B cell (primary cell): ENCODE measurements around the gene MINPP1. TPM values are rescaled to one million over a fixed set of nuclear protein-coding genes. Genes with fewer than 3 reads are reported as not detected.

ENCODE experiments used
- ATAC-seq: fragments of 200-7000 bp; cut with Tn5 transposase; one replicate; pipeline ENCODE4 v1.10.0; 2021; ENCODE audit warnings: low read depth, mild to moderate bottlenecking, moderate number of reproducible peaks, moderate library complexity
- CTCF ChIA-PET: fragments of 350-600 bp; sonication (Branson Sonifier 250); formaldehyde crosslinking; loops from one replicate; lab custom pipeline; 2021; ENCODE audit warnings: antibody characterized with exemption, inconsistent platforms; lab: Charles Lee
- POLR2A ChIA-PET: fragments of 350-600 bp; sonication (Branson Sonifier 250); formaldehyde crosslinking; loops from one replicate; lab custom pipeline; 2021; ENCODE audit warnings: antibody characterized with exemption; lab: Charles Lee
- DNase-seq: peaks from one replicate; pipeline ENCODE4 v3.0.0; 2013
- H2AFZ ChIP-seq: 2 replicates; pipeline ENCODE4 v1.6.1; 2012; ENCODE audit warnings: mild to moderate bottlenecking, low read depth, low read length; ENCODE audit not compliant: insufficient read depth, poor library complexity, severe bottlenecking
- H3K27ac ChIP-seq, 2 donors: 1 replicate in 1 of 2; 2 replicates in 1 of 2; pipeline ENCODE4 v1.5.1; 2012 to 2013; ENCODE audit warnings: low read length in 2 of 2, mild to moderate bottlenecking in 2 of 2, moderate library complexity in 1 of 2
- H3K27me3 ChIP-seq, 4 experiments: fragments of 200-600 bp in 1 of 4; sonication (generic) in 1 of 4; replicated peaks in 1 of 4; 1 replicate in 2 of 4; 2 replicates in 2 of 4; pipeline versions ENCODE4 v1.6.1 to v1.7.0; 2013 to 2016; ENCODE audit warnings: low read length in 3 of 4, mild to moderate bottlenecking in 2 of 4, mixed read lengths in 1 of 4, moderate library complexity in 1 of 4; ENCODE audit not compliant: insufficient read depth in 4 of 4, control insufficient read depth in 3 of 4; ENCODE audit errors: control extremely low read depth in 1 of 4
- H3K36me3 ChIP-seq, 2 experiments: replicated peaks in 1 of 2; 1 replicate in 1 of 2; 2 replicates in 1 of 2; pipeline versions ENCODE4 v1.6.1 to v1.7.1; 2013; ENCODE audit warnings: low read length in 1 of 2; ENCODE audit not compliant: insufficient read depth in 2 of 2, control insufficient read depth in 1 of 2; ENCODE audit errors: control extremely low read depth in 1 of 2, extremely low read depth in 1 of 2
- H3K4me1 ChIP-seq, 2 donors: fragments of 200-600 bp in 1 of 2; sonication (generic) in 1 of 2; 1 replicate in 1 of 2; 2 replicates in 1 of 2; pipeline versions ENCODE4 v1.5.1 to v1.6.1; 2013 to 2017; ENCODE audit warnings: low read length in 2 of 2; ENCODE audit not compliant: control insufficient read depth in 2 of 2, insufficient read depth in 2 of 2
- H3K4me2 ChIP-seq: replicated peaks from 2 replicates; pipeline ENCODE3; 2012; ENCODE audit warnings: mild to moderate bottlenecking, low read depth, low read length; ENCODE audit not compliant: poor library complexity, severe bottlenecking
- H3K4me3 ChIP-seq, 5 experiments: fragments of 200-600 bp in 1 of 5; sonication (generic) in 1 of 5; 1 replicate in 3 of 5; 2 replicates in 2 of 5; pipeline versions ENCODE4 v1.5.1 to v1.7.0; 2011 to 2016; ENCODE audit warnings: low read length in 4 of 5, mild to moderate bottlenecking in 4 of 5, low read depth in 2 of 5, control low read depth in 1 of 5, moderate library complexity in 1 of 5; ENCODE audit not compliant: insufficient read depth in 1 of 5; ENCODE audit errors: control extremely low read depth in 1 of 5, extremely low read depth in 1 of 5
- H3K79me2 ChIP-seq: fragments of 200-600 bp; sonication (generic); one replicate; pipeline ENCODE4 v1.6.0; 2016; ENCODE audit warnings: low read length; ENCODE audit not compliant: control insufficient read depth, insufficient read depth
- H3K9ac ChIP-seq: fragments of 200-600 bp; sonication (generic); 2 replicates; pipeline ENCODE4 v1.6.1; 2017; ENCODE audit warnings: mild to moderate bottlenecking, low read length, moderate library complexity
- H3K9me3 ChIP-seq, 3 donors: one replicate each; pipeline versions ENCODE4 v1.6.1 to v1.7.1; 2013; ENCODE audit warnings: low read length in 2 of 3; ENCODE audit not compliant: control insufficient read depth in 2 of 3, insufficient read depth in 1 of 3; ENCODE audit errors: control extremely low read depth in 1 of 3
- H4K20me1 ChIP-seq: 2 replicates; pipeline ENCODE4 v1.6.0; 2012; ENCODE audit warnings: mild to moderate bottlenecking, low read length; ENCODE audit not compliant: insufficient read depth, control insufficient read depth, poor library complexity, severe bottlenecking
- H3K27ac Mint-ChIP-seq: one replicate; pipeline ENCODE4 v1.8.0; 2021; ENCODE audit warnings: mixed read lengths
- H3K27me3 Mint-ChIP-seq: one replicate; pipeline ENCODE4 v1.8.0; 2021; ENCODE audit warnings: mixed read lengths
- H3K4me1 Mint-ChIP-seq: one replicate; pipeline ENCODE4 v1.8.0; 2021; ENCODE audit warnings: mixed read lengths
- H3K4me3 Mint-ChIP-seq: one replicate; pipeline ENCODE4 v1.8.0; 2021; ENCODE audit warnings: mixed read lengths
- H3K9me3 Mint-ChIP-seq: one replicate; pipeline ENCODE4 v1.8.0; 2022; ENCODE audit warnings: mixed read lengths; ENCODE audit not compliant: insufficient read depth
- EZH2 ChIP-seq: IDR thresholded peaks from 2 replicates; pipeline ENCODE4 v1.6.1; 2012; ENCODE audit warnings: borderline replicate concordance, low read depth, mild to moderate bottlenecking, moderate library complexity, low read length; ENCODE audit not compliant: insufficient read depth, poor library complexity, severe bottlenecking
- WGBS: methylation state at CpG from one replicate; pipeline ENCODE4 v1.1.5; 2013; ENCODE audit warnings: missing lambda C conversion rate; ENCODE audit not compliant: insufficient coverage; 5-methylcytosine and 5-hydroxymethylcytosine counted together
- intact Hi-C: fragments of 100-400 bp; cut with micrococcal nuclease; formaldehyde crosslinking; loops from one replicate; pipeline ENCODE4 v1.10.0; 2022
- polyA plus RNA-seq: library from polyadenylated mRNA; depleted of rRNA; stranded (reverse); fragments of >200 nt; gene quantifications from 2 replicates; pipeline ENCODE4 v1.2.3, GENCODE V29; 2012
- total RNA-seq, 2 donors: library from RNA; stranded (reverse); fragments of 120-200 nt in 1 of 2; gene quantifications; 1 replicate in 1 of 2; 2 replicates in 1 of 2; pipeline versions ENCODE4 v1.2.3 to v1.2.4, GENCODE V29; 2013 to 2022
- TF ChIP-seq, protein P1 (sequence below): fragments of 200-600 bp; IDR thresholded peaks from one replicate; pipeline ENCODE4 v1.8.0; 2022; ENCODE audit warnings: antibody characterized with exemption, mild to moderate bottlenecking

Gene MINPP1
- total and polyA plus RNA-seq, 2 donors (not counting 1 experiment from before 2014, with no cell fraction given), result 2.7 to 9.4 TPM

DNA sequence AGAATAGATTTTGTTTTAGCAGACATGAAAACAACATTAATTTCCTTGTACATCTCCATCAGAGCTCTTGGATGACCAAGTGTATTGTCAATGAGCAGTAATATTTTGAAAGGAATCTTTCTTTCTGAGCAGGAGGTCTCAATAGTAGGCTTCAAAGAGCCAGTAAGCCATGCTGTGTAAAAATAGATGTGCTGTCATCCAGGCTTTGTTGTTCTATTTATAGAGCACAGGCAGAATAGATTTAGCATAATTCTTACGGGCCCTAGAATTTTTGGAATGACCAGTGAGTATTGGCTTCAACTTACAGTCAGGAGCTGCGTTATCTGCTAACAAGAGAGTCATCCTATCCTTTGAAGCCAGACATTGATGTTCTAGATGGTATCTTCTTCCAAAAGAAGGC is 19.0 kb downstream of the MINPP1 start:
- Histone ChIP-seq H3K4me2 (no peak overlapping the region), H3K9me3 (peaks cover 0 to 3% (median 0%) of the 10 kb centered on the region in 3 donors), H3K4me1 (no peaks in the 10 kb centered on the region), H3K27ac (no peak overlapping the region), H3K79me2 (no peaks in the 10 kb centered on the region), H3K4me3 (no peak overlapping the region), H2AFZ (no peak overlapping the region), H3K36me3 (peaks cover 7 to 26% of the 10 kb centered on the region in 2 experiments), H3K9ac (no peak overlapping the region), H3K27me3 (no peaks in the 10 kb centered on the region), H4K20me1 (no peaks in the 10 kb centered on the region)
- Mint-ChIP-seq H3K27me3 (no peaks in the 10 kb centered on the region), H3K27ac (no peak overlapping the region), H3K9me3 (peaks cover 4% of the 10 kb centered on the region), H3K4me1 (no peaks in the 10 kb centered on the region), H3K4me3 (no peak overlapping the region)
- CTCF ChIA-PET, result interaction anchor here (1.0 to 1.1 kb wide), 2 partner anchors 9 to 1043 kb away, joined by 3 to 6 read pairs; no protein-coding TSS in a partner anchor
- intact Hi-C loops, result no loop called here
- WGBS, result 100% methylated on average over 1 of the region's 2 CpGs
- POLR2A ChIA-PET, result no interaction called here
- TF ChIP-seq, protein P1, sequence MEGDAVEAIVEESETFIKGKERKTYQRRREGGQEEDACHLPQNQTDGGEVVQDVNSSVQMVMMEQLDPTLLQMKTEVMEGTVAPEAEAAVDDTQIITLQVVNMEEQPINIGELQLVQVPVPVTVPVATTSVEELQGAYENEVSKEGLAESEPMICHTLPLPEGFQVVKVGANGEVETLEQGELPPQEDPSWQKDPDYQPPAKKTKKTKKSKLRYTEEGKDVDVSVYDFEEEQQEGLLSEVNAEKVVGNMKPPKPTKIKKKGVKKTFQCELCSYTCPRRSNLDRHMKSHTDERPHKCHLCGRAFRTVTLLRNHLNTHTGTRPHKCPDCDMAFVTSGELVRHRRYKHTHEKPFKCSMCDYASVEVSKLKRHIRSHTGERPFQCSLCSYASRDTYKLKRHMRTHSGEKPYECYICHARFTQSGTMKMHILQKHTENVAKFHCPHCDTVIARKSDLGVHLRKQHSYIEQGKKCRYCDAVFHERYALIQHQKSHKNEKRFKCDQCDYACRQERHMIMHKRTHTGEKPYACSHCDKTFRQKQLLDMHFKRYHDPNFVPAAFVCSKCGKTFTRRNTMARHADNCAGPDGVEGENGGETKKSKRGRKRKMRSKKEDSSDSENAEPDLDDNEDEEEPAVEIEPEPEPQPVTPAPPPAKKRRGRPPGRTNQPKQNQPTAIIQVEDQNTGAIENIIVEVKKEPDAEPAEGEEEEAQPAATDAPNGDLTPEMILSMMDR, result no peak
- TF ChIP-seq EZH2, result no peak
- ATAC-seq, result no peak
- no peak for DNase-seq

DNA sequence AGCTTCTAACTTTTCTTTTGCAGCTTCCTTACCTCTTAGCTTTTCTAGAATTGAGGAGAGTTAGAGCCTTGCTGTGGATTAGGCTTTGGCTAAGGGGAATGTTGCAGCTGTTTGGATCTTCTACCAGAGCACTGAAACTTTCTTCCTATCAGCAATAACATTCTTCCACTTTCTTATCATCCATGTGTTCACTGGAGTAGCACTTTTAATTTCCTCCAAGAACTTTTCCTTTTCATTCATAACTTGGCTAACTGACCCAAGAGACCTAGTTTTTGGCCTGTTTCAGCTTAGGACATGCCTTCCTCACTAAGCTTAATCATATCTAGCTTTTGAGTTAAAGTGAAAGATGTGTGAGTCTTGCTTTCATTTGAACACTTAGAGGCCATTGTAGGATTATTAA is 19.6 kb downstream of the MINPP1 start:
- Mint-ChIP-seq H3K27me3 (no peaks in the 10 kb centered on the region), H3K4me3 (no peak overlapping the region), H3K9me3 (peaks cover 4% of the 10 kb centered on the region), H3K27ac (no peak overlapping the region), H3K4me1 (no peaks in the 10 kb centered on the region)
- POLR2A ChIA-PET, result no interaction called here
- Histone ChIP-seq H4K20me1 (no peaks in the 10 kb centered on the region), H2AFZ (no peak overlapping the region), H3K27me3 (no peaks in the 10 kb centered on the region), H3K4me2 (no peak overlapping the region), H3K36me3 (peaks cover 7 to 21% of the 10 kb centered on the region in 2 experiments), H3K4me1 (no peaks in the 10 kb centered on the region), H3K9ac (no peak overlapping the region), H3K4me3 (no peak overlapping the region), H3K9me3 (peaks cover 0 to 3% (median 0%) of the 10 kb centered on the region in 3 donors), H3K27ac (no peak overlapping the region), H3K79me2 (no peaks in the 10 kb centered on the region)
- intact Hi-C loops, result no loop called here
- DNase-seq (no peak), ATAC-seq (no peak)
- CTCF ChIA-PET, result interaction anchor here (1.0 to 1.1 kb wide), 2 partner anchors 9 to 1042 kb away, joined by 3 to 6 read pairs; no protein-coding TSS in a partner anchor
- TF ChIP-seq, protein P1, result no peak
- no peak for TF ChIP-seq EZH2
